Ishikawa (cell line): ENCODE data around the gene UTS2R.

Source experiments
- TEAD4 ChIP-seq: IDR thresholded peaks from 2 replicates; pipeline ENCODE4 v1.6.1; 2012
- TF ChIP-seq, protein P1 (sequence below): IDR thresholded peaks from 2 replicates; pipeline ENCODE4 v1.6.1; 2012
- TF ChIP-seq, protein P2 (sequence below): IDR thresholded peaks from 2 replicates; pipeline ENCODE4 v1.6.1; 2012; ENCODE audit warnings: low read depth, mild to moderate bottlenecking

DNA sequence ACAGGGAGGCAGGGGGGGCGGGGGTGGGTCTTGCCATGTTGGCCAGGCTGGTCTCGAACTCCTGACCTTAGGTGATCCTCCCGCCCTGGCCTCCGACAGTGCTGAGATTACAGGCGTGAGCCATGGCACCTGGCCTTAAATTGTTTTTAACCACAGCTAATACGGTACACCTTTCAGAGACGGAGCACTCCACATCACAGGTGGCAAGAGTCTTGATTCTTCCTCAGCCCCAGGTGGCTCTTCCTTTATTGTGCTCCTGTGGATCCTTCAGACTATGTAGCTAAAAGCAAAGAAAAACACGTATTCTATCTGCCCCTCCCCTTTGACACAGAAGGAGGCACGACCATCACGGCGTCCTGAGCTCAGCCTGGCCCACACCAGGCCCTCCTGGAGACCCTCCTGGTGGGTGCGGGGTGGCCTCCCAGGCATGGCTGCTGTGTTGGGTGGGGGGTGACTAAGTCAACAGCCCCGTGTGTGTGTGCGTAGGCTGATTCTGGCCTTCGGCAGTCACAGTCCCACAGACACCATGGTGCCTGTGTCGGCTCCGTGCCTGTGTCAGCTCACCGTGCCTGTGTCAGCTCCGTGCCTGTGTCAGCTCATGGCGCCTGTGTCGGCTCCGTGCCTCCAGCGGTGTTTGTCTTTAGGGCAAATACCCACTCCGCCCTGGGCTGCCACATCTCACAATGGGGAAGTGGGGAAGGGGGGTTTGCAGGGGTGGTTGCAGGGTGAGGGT lies 27.2 kb upstream of the UTS2R start:
- TF ChIP-seq TEAD4 = no peak
- TF ChIP-seq, protein P1, sequence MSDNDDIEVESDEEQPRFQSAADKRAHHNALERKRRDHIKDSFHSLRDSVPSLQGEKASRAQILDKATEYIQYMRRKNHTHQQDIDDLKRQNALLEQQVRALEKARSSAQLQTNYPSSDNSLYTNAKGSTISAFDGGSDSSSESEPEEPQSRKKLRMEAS = no peak
- TF ChIP-seq, protein P2, sequence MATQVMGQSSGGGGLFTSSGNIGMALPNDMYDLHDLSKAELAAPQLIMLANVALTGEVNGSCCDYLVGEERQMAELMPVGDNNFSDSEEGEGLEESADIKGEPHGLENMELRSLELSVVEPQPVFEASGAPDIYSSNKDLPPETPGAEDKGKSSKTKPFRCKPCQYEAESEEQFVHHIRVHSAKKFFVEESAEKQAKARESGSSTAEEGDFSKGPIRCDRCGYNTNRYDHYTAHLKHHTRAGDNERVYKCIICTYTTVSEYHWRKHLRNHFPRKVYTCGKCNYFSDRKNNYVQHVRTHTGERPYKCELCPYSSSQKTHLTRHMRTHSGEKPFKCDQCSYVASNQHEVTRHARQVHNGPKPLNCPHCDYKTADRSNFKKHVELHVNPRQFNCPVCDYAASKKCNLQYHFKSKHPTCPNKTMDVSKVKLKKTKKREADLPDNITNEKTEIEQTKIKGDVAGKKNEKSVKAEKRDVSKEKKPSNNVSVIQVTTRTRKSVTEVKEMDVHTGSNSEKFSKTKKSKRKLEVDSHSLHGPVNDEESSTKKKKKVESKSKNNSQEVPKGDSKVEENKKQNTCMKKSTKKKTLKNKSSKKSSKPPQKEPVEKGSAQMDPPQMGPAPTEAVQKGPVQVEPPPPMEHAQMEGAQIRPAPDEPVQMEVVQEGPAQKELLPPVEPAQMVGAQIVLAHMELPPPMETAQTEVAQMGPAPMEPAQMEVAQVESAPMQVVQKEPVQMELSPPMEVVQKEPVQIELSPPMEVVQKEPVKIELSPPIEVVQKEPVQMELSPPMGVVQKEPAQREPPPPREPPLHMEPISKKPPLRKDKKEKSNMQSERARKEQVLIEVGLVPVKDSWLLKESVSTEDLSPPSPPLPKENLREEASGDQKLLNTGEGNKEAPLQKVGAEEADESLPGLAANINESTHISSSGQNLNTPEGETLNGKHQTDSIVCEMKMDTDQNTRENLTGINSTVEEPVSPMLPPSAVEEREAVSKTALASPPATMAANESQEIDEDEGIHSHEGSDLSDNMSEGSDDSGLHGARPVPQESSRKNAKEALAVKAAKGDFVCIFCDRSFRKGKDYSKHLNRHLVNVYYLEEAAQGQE = no peak
